ENCODE data around the gene HES4.

Gene HES4

DNA sequence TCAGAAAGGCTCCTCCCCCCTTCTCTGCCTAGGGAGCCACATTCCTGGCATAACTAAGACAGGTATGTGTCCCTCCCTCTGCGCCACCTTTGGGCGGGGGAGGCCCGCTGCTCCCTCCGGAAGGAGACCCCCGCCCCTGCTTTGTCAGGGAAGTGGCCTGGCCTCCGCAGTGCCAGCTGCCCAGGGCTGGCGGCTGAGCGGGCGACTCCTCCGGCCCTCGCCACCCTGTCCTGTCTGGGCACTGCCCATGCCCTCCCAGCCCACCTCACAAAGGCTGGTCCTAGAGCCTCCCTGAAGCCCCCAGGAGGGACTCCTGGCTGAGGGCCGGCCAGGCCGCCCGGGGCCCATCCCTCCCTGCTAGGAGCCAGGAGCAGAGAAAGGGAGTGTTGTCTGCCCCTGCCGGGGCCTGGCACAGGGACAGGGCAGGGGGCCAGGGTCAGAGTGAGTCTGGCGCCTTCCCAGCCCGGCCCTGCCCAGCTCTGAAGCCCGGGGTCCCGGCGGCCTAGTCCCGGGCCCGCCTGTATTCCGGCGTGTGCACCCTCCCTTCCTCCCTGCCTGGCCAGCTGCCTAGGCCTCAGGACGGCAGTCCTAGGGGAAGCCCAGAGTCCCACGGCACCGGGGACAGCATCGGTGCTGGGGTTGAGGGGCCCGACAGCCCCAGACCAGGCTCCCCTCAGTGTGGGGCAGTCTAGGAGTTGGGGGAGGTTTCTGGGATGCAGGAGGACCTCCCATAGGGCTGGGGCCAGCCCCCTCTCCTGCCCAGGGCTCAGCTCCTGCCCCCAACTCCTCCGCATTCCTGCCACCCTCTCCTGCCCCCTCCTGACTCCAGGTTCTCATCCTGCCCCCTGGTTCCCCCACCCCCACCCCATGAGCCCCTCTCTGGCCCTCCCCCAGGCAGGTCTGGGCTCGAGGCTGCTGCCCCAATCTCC is 25.1 kb upstream of the HES4 start:
- Histone ChIP-seq H3K27me3 (ENCODE audit: control insufficient read depth in 1 of 2, insufficient read depth in 2 of 2, low read length in 2 of 2) (peaks cover 0 to 4% of the 10 kb centered on the region in 2 donors), H3K4me1 (ENCODE audit: control insufficient read depth in 1 of 2, insufficient read depth in 2 of 2, low read length in 2 of 2) (peaks cover 7 to 9% of the 10 kb centered on the region in 2 donors), H3K27ac (ENCODE audit: low read depth, low read length) (no peak overlapping the region), H3K9ac (ENCODE audit: low read depth in 1 of 2, low read length in 2 of 2) (no peak overlapping the region), H3K9me3 (ENCODE audit: control insufficient read depth in 1 of 2, low read length in 2 of 2) (no peaks in the 10 kb centered on the region), H3K4me3 (ENCODE audit: low read depth in 1 of 2, low read length in 2 of 2) (no peak overlapping the region), H3K36me3 (ENCODE audit: control insufficient read depth in 1 of 2, insufficient read depth in 2 of 2, low read length in 2 of 2) (peaks cover 0 to 3% of the 10 kb centered on the region in 2 donors)

GRCh38 chr1:1024149-1024770 is 24.4 kb upstream of the HES4 start:
- Histone ChIP-seq H3K27me3 (ENCODE audit: control insufficient read depth in 1 of 2, insufficient read depth in 2 of 2, low read length in 2 of 2) (peaks cover 0 to 4% of the 10 kb centered on the region in 2 donors), H3K4me3 (ENCODE audit: low read depth in 1 of 2, low read length in 2 of 2) (no peak overlapping the region), H3K27ac (ENCODE audit: low read depth, low read length) (no peak overlapping the region), H3K4me1 (ENCODE audit: control insufficient read depth in 1 of 2, insufficient read depth in 2 of 2, low read length in 2 of 2) (peaks cover 7 to 9% of the 10 kb centered on the region in 2 donors), H3K36me3 (ENCODE audit: control insufficient read depth in 1 of 2, insufficient read depth in 2 of 2, low read length in 2 of 2) (peaks cover 0 to 3% of the 10 kb centered on the region in 2 donors), H3K9me3 (ENCODE audit: control insufficient read depth in 1 of 2, low read length in 2 of 2) (no peaks in the 10 kb centered on the region), H3K9ac (ENCODE audit: low read depth in 1 of 2, low read length in 2 of 2) (no peak overlapping the region)

- Histone ChIP-seq H3K9ac (ENCODE audit: low read depth in 1 of 2, low read length in 2 of 2) (no peak overlapping the region), H3K27me3 (ENCODE audit: control insufficient read depth in 1 of 2, insufficient read depth in 2 of 2, low read length in 2 of 2) (peaks cover 0 to 4% of the 10 kb centered on the region in 2 donors), H3K36me3 (ENCODE audit: control insufficient read depth in 1 of 2, insufficient read depth in 2 of 2, low read length in 2 of 2) (peaks cover 0 to 3% of the 10 kb centered on the region in 2 donors), H3K4me1 (ENCODE audit: control insufficient read depth in 1 of 2, insufficient read depth in 2 of 2, low read length in 2 of 2) (peaks cover 7 to 9% of the 10 kb centered on the region in 2 donors), H3K27ac (ENCODE audit: low read depth, low read length) (no peak overlapping the region), H3K9me3 (ENCODE audit: control insufficient read depth in 1 of 2, low read length in 2 of 2) (no peaks in the 10 kb centered on the region), H3K4me3 (ENCODE audit: low read depth in 1 of 2, low read length in 2 of 2) (no peak overlapping the region)
These were observed 23.8 kb upstream of the HES4 start for GRCh38 chr1:1023700-1024099.

DNA sequence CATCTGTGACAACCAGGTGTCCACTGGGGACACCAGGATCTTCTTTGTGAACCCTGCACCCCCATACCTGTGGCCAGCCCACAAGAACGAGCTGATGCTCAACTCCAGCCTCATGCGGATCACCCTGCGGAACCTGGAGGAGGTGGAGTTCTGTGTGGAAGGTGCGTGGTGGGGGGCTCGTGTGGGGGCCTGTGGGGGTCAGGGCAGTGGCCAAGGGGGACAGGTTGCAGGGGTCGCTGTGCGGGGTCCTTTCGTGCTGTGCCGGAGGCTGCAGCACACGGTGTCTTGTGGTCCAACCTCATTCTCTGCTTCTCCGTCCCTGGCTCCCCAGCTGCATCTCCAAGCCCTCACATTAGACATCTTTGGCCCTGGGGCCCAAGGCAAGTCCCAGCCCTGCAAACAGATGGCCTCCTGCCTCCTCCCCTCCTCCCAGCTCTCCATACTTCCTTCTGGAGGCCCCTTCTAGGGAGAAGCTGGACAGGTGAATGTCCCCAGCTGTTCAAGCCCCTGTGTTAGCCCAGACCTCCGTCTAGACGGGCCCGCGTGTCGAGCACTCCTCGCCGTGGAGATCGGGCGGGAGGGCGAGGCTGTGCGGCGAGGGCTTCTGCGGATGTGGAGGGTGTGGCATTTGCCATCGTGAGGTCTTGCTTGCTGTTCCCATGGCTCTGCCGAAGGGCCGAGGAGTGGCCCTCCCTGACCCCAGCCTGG is 22.6 kb upstream of the HES4 start:
- H3K36me3 ChIP-seq (ENCODE audit: control insufficient read depth in 1 of 2, insufficient read depth in 2 of 2, low read length in 2 of 2): peaks cover 0 to 2% of the 10 kb centered on the region in 2 donors
- no peak overlapping the region for H3K27ac ChIP-seq (ENCODE audit: low read depth, low read length)
- H3K27me3 ChIP-seq (ENCODE audit: control insufficient read depth in 1 of 2, insufficient read depth in 2 of 2, low read length in 2 of 2): peaks cover 0 to 4% of the 10 kb centered on the region in 2 donors
- peaks cover 7 to 9% of the 10 kb centered on the region in 2 donors for H3K4me1 ChIP-seq (ENCODE audit: control insufficient read depth in 1 of 2, insufficient read depth in 2 of 2, low read length in 2 of 2)
- no peak overlapping the region for H3K9ac ChIP-seq (ENCODE audit: low read depth in 1 of 2, low read length in 2 of 2)
- no peak overlapping the region for H3K4me3 ChIP-seq (ENCODE audit: low read depth in 1 of 2, low read length in 2 of 2)
- no peaks in the 10 kb centered on the region for H3K9me3 ChIP-seq (ENCODE audit: control insufficient read depth in 1 of 2, low read length in 2 of 2)

- Histone ChIP-seq H3K27ac (ENCODE audit: low read depth, low read length) (no peak overlapping the region), H3K9ac (ENCODE audit: low read depth in 1 of 2, low read length in 2 of 2) (no peak overlapping the region), H3K27me3 (ENCODE audit: control insufficient read depth in 1 of 2, insufficient read depth in 2 of 2, low read length in 2 of 2) (peaks cover 0 to 4% of the 10 kb centered on the region in 2 donors), H3K4me3 (ENCODE audit: low read depth in 1 of 2, low read length in 2 of 2) (no peak overlapping the region), H3K9me3 (ENCODE audit: control insufficient read depth in 1 of 2, low read length in 2 of 2) (no peaks in the 10 kb centered on the region), H3K4me1 (ENCODE audit: control insufficient read depth in 1 of 2, insufficient read depth in 2 of 2, low read length in 2 of 2) (peaks cover 7 to 9% of the 10 kb centered on the region in 2 donors), H3K36me3 (ENCODE audit: control insufficient read depth in 1 of 2, insufficient read depth in 2 of 2, low read length in 2 of 2) (no peaks in the 10 kb centered on the region)
These were observed 22.0 kb upstream of the HES4 start for GRCh38 chr1:1021920-1022259.

DNA sequence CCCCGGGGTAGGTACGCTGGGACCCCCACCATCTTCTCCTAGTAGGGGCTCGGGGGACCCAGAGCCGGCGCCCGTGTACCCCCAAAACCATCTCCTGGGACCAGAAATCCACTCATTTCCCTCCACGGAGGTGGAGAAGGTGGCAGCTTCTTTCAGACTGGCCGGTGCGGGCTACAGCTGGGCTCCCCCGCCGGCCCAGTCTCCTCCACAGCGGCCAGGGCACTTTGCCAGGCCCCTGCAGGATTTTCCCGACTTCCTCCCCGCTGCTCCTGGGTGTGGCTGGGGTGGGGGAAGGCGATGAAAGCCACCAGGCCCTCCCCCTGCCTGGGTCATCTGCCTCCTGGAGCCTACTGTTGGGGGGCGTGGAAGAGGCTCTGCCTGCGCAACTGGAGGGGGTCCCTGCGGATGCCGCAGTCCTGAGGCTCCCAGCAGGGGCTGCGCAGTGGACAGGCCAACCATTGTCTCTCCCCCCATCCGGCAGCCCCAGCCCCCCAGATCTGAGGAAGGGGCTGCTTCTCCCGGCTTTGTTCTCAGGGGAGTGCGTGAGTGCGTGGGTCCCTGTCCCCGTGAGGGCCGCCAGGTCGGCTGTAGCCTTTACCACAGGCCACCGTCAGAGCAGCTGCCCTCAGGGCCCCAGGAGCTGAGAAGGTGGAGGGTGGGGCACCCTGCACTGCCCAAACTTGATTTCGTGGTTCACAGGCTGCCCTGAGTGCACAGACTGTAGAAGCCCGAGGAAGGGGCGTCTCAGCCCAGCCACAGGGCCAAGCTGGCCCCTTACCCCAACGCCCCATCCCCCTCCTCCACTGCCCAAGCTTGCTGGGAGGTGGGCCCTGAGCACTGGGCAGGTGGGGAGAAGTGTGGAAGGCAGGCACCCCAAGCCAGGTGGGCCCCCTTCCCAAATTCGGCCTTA is 21.4 kb upstream of the HES4 start:
- no peak overlapping the region for H3K27ac ChIP-seq (ENCODE audit: low read depth, low read length)
- no peaks in the 10 kb centered on the region for H3K36me3 ChIP-seq (ENCODE audit: control insufficient read depth in 1 of 2, insufficient read depth in 2 of 2, low read length in 2 of 2)
- peaks cover 0 to 4% of the 10 kb centered on the region in 2 donors for H3K27me3 ChIP-seq (ENCODE audit: control insufficient read depth in 1 of 2, insufficient read depth in 2 of 2, low read length in 2 of 2)
- peak overlapping the region in 1 of 2 donors; percentile 45 for H3K4me3 ChIP-seq (ENCODE audit: low read depth in 1 of 2, low read length in 2 of 2)
- H3K9ac ChIP-seq (ENCODE audit: low read depth in 1 of 2, low read length in 2 of 2): no peak overlapping the region
- no peaks in the 10 kb centered on the region for H3K9me3 ChIP-seq (ENCODE audit: control insufficient read depth in 1 of 2, low read length in 2 of 2)
- H3K4me1 ChIP-seq (ENCODE audit: control insufficient read depth in 1 of 2, insufficient read depth in 2 of 2, low read length in 2 of 2): peaks cover 7 to 9% of the 10 kb centered on the region in 2 donors

GRCh38 chr1:1020415-1021009 is 20.6 kb upstream of the HES4 start:
- no peaks in the 10 kb centered on the region for H3K9me3 ChIP-seq (ENCODE audit: control insufficient read depth in 1 of 2, low read length in 2 of 2)
- no peak overlapping the region for H3K27ac ChIP-seq (ENCODE audit: low read depth, low read length)
- peaks cover 7 to 9% of the 10 kb centered on the region in 2 donors for H3K4me1 ChIP-seq (ENCODE audit: control insufficient read depth in 1 of 2, insufficient read depth in 2 of 2, low read length in 2 of 2)
- H3K4me3 ChIP-seq (ENCODE audit: low read depth in 1 of 2, low read length in 2 of 2): peak overlapping the region in 1 of 2 donors; percentile 62
- H3K27me3 ChIP-seq (ENCODE audit: control insufficient read depth in 1 of 2, insufficient read depth in 2 of 2, low read length in 2 of 2): peaks cover 0 to 4% of the 10 kb centered on the region in 2 donors
- no peak overlapping the region for H3K9ac ChIP-seq (ENCODE audit: low read depth in 1 of 2, low read length in 2 of 2)
- no peaks in the 10 kb centered on the region for H3K36me3 ChIP-seq (ENCODE audit: control insufficient read depth in 1 of 2, insufficient read depth in 2 of 2, low read length in 2 of 2)

DNA sequence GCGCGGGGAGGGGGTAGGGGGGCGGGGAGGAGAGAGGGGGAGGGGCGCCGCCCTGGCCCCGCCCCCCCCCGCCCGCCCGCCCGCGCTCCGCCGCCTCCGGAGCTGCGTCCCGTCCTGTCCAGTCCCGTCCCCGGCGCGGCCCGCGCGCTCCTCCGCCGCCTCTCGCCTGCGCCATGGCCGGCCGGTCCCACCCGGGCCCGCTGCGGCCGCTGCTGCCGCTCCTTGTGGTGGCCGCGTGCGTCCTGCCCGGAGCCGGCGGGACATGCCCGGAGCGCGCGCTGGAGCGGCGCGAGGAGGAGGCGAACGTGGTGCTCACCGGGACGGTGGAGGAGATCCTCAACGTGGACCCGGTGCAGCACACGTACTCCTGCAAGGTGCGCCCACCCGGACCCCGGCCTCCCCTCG is 20.1 kb upstream of the HES4 start, which contains the start of gene AGRN:
Gene AGRN (plus strand): TSS at position 121 of the 405 bp plus-strand sequence. CDS start 53 bp downstream, at position 174.
- H3K9ac ChIP-seq (ENCODE audit: low read depth in 1 of 2, low read length in 2 of 2): no peak within 1 kb of the TSS
- no peaks in the 10 kb centered on the region for H3K9me3 ChIP-seq (ENCODE audit: control insufficient read depth in 1 of 2, low read length in 2 of 2)
- peak within 1 kb of the TSS; percentile 22 to 62 for H3K4me3 ChIP-seq (ENCODE audit: low read depth in 1 of 2, low read length in 2 of 2)
- peak within 1 kb of the TSS; percentile 56 for H3K27ac ChIP-seq (ENCODE audit: low read depth, low read length)
- no peaks in the 10 kb centered on the region for H3K36me3 ChIP-seq (ENCODE audit: control insufficient read depth in 1 of 2, insufficient read depth in 2 of 2, low read length in 2 of 2)
- peaks cover 0 to 4% of the 10 kb centered on the region in 2 donors for H3K27me3 ChIP-seq (ENCODE audit: control insufficient read depth in 1 of 2, insufficient read depth in 2 of 2, low read length in 2 of 2)
- H3K4me1 ChIP-seq (ENCODE audit: control insufficient read depth in 1 of 2, insufficient read depth in 2 of 2, low read length in 2 of 2): peaks cover 7 to 9% of the 10 kb centered on the region in 2 donors

Data from duodenal mucosa (tissue), 2 donors.